ENCODE results near the gene P2RX7. TPM values are rescaled to one million over a fixed set of nuclear protein-coding genes. Genes with fewer than 3 reads are reported as not detected.

Gene P2RX7
- total RNA-seq, 1 experiment from 2014 or later: 1.6 TPM

GRCh38 chr12:121131941-121132341 lies 735 bp upstream of the P2RX7 start:
- Histone ChIP-seq H4K20me1 (ENCODE audit: low read length) (no peaks in the 10 kb centered on the region), H3K9me2 (replicated peaks; ENCODE audit: low read length) (no peaks in the 10 kb centered on the region), H3K4me2 (ENCODE audit: low read length) (no peak overlapping the region), H3K4me3 (ENCODE audit: low read length) (no peak overlapping the region), H3K27me3 (ENCODE audit: low read length) (no peaks in the 10 kb centered on the region), H3K4me1 (ENCODE audit: insufficient read depth, low read length) (peaks cover 19% of the 10 kb centered on the region), H3K9me3 (ENCODE audit: low read length) (no peaks in the 10 kb centered on the region), H3K36me3 (ENCODE audit: low read depth, low read length) (no peaks in the 10 kb centered on the region), H3K79me2 (ENCODE audit: low read length) (no peaks in the 10 kb centered on the region), H3K9ac (ENCODE audit: low read length) (no peak overlapping the region), H2AFZ (ENCODE audit: low read length) (no peak overlapping the region), H3F3A (ENCODE audit: low read length, unreplicated experiment) (no peaks in the 10 kb centered on the region), H3K27ac (ENCODE audit: low read length) (no peak overlapping the region)
- CTCF ChIA-PET: no interaction called here
- no TSS peak for BruUV-seq (replicated peaks)
- ATAC-seq (no peak), DNase-seq (no peak)
- intact Hi-C loops (cut with micrococcal nuclease): loop anchor here (2.0 kb wide), 2 partner anchors 83 to 99 kb away; no protein-coding TSS in a partner anchor
- TF ChIP-seq EZH2 (IDR thresholded peaks at IDR 0.05; ENCODE audit: low read length, unreplicated experiment): no peak
- TF ChIP-seq EZH2phosphoT487 (IDR thresholded peaks at IDR 0.05; ENCODE audit: borderline replicate concordance, low read length): no peak
- TF ChIP-seq, protein P1, sequence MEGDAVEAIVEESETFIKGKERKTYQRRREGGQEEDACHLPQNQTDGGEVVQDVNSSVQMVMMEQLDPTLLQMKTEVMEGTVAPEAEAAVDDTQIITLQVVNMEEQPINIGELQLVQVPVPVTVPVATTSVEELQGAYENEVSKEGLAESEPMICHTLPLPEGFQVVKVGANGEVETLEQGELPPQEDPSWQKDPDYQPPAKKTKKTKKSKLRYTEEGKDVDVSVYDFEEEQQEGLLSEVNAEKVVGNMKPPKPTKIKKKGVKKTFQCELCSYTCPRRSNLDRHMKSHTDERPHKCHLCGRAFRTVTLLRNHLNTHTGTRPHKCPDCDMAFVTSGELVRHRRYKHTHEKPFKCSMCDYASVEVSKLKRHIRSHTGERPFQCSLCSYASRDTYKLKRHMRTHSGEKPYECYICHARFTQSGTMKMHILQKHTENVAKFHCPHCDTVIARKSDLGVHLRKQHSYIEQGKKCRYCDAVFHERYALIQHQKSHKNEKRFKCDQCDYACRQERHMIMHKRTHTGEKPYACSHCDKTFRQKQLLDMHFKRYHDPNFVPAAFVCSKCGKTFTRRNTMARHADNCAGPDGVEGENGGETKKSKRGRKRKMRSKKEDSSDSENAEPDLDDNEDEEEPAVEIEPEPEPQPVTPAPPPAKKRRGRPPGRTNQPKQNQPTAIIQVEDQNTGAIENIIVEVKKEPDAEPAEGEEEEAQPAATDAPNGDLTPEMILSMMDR (conservative IDR thresholded peaks at IDR 0.05; ENCODE audit: low read depth, low read length): no peak
- POLR2A ChIA-PET (ENCODE audit: unreplicated experiment): interaction anchor here (0.6 kb wide), 1 partner anchor 96 kb away, joined by 4 read pairs; no protein-coding TSS in a partner anchor

DNA sequence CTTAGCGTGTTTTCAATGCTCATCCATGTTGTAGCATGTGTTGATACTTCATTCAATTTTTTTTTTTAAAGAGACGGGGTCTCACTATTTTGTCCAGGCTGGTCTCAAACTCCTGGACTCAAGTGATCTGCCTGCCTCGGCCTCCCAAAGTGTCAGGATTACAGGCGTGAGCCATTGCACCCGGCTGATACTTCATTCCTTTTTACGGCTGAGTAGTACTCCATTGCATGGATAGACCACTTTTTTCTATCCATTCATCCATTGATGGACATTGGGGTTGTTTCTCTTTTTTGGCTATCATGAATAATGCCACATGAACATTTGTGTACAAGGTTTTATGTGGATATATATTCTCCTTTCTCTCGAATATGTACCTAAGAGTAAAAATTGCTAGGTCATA lies 1.2 kb downstream of the P2RX7 start:
- Histone ChIP-seq H3K4me2 (ENCODE audit: low read length) (peak overlapping the region; percentile 88), H2AFZ (ENCODE audit: low read length) (peak overlapping the region; percentile 94), H3K9ac (ENCODE audit: low read length) (no peak overlapping the region), H3K36me3 (ENCODE audit: low read depth, low read length) (no peaks in the 10 kb centered on the region), H3K27ac (ENCODE audit: low read length) (0 out of 2 replicates have a peak overlapping the region, but pooled peaks have one; percentile 42), H3F3A (ENCODE audit: low read length, unreplicated experiment) (no peaks in the 10 kb centered on the region), H3K9me3 (ENCODE audit: low read length) (no peaks in the 10 kb centered on the region), H3K9me2 (replicated peaks; ENCODE audit: low read length) (no peaks in the 10 kb centered on the region), H4K20me1 (ENCODE audit: low read length) (no peaks in the 10 kb centered on the region), H3K27me3 (ENCODE audit: low read length) (no peaks in the 10 kb centered on the region), H3K4me1 (ENCODE audit: insufficient read depth, low read length) (peaks cover 19% of the 10 kb centered on the region), H3K4me3 (ENCODE audit: low read length) (peak overlapping the region; percentile 65; the same call in 1 of the 2 replicates), H3K79me2 (ENCODE audit: low read length) (no peaks in the 10 kb centered on the region)
- ChIA-PET POLR2A (ENCODE audit: unreplicated experiment) (no interaction called here), CTCF (no interaction called here)
- no peak for ATAC-seq
- no peak for TF ChIP-seq EZH2phosphoT487 (IDR thresholded peaks at IDR 0.05; ENCODE audit: borderline replicate concordance, low read length)
- TF ChIP-seq, protein P1 (conservative IDR thresholded peaks at IDR 0.05; ENCODE audit: low read depth, low read length): no peak
- no peak for TF ChIP-seq EZH2 (IDR thresholded peaks at IDR 0.05; ENCODE audit: low read length, unreplicated experiment)
- no peak for DNase-seq
- intact Hi-C loops (cut with micrococcal nuclease): loop anchor here (2.0 kb wide), 2 partner anchors 81 to 97 kb away; no protein-coding TSS in a partner anchor
- no TSS peak for BruUV-seq (replicated peaks)

- no TSS peak for BruUV-seq (replicated peaks)
- no peak for ATAC-seq
- POLR2A ChIA-PET (ENCODE audit: unreplicated experiment): no interaction called here
These were observed 2.6 kb downstream of the P2RX7 start for GRCh38 chr12:121135320-121135719.

More at GRCh38 chr12:121135320-121135719, 2.6 kb downstream of the P2RX7 start:
- Histone ChIP-seq H3K4me2 (ENCODE audit: low read length) (no peak overlapping the region), H3K4me3 (ENCODE audit: low read length) (no peak overlapping the region), H3K9ac (ENCODE audit: low read length) (no peak overlapping the region), H3F3A (ENCODE audit: low read length, unreplicated experiment) (no peaks in the 10 kb centered on the region), H4K20me1 (ENCODE audit: low read length) (no peaks in the 10 kb centered on the region), H3K4me1 (ENCODE audit: insufficient read depth, low read length) (peaks cover 19% of the 10 kb centered on the region), H3K27ac (ENCODE audit: low read length) (no peak overlapping the region), H3K27me3 (ENCODE audit: low read length) (no peaks in the 10 kb centered on the region), H3K9me3 (ENCODE audit: low read length) (no peaks in the 10 kb centered on the region), H3K79me2 (ENCODE audit: low read length) (no peaks in the 10 kb centered on the region), H2AFZ (ENCODE audit: low read length) (no peak overlapping the region), H3K9me2 (replicated peaks; ENCODE audit: low read length) (no peaks in the 10 kb centered on the region), H3K36me3 (ENCODE audit: low read depth, low read length) (no peaks in the 10 kb centered on the region)
- intact Hi-C loops (cut with micrococcal nuclease): no loop called here
- DNase-seq: no peak
- CTCF ChIA-PET: no interaction called here
- TF ChIP-seq EZH2phosphoT487 (IDR thresholded peaks at IDR 0.05; ENCODE audit: borderline replicate concordance, low read length): no peak
- TF ChIP-seq, protein P1 (conservative IDR thresholded peaks at IDR 0.05; ENCODE audit: low read depth, low read length): no peak
- no peak for TF ChIP-seq EZH2 (IDR thresholded peaks at IDR 0.05; ENCODE audit: low read length, unreplicated experiment)

All from PC-3 (cell line).